HG03575 (cell line): ENCODE results near the gene SV2C.

Experiments
- ATAC-seq: cut with Tn5 transposase; IDR thresholded peaks from one replicate; pipeline ENCODE4 v1.9.1; 2021; ENCODE audit not compliant: unreplicated experiment, insufficient number of reproducible peaks, low FRiP score; ENCODE audit errors: extremely low read depth

Gene SV2C

DNA sequence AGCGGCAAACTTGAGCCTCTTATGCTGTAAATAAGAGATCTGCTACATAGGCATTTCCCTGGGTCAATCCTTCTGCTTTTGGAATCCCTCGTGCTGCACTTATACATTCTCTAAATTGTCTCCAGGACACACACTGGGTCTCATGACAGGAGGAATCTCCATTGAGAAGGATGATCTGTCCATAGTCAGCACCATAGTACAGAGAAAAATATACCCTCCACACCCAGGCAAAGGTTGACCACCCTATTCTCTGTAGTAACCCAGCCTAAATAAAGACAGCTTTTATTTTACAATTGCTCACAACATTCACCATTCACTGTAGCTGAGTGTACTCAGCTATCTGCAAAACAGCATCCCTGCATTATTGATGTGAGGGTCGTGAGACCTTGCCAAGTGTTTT lies 111.2 kb downstream of the SV2C start:
- ATAC-seq, result no peak

DNA sequence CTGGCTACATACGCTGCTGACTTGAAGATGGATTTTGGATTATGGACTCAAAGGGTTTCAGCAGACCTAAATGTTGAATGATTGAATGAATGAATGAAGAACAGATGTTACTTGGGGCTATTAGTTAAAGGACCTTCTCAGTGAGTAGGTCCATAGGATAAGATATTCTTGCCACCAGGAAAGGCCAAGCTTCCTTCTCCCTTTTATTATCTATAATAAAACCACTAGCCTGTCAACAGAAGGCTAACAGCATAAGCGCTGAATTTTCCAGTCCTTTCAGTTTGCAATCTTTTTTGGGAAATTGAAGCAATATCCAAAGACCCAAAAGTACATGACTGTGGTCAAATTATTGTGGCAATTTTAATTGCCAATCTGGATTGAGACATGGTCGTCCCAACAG lies 113.3 kb downstream of the SV2C start:
- ATAC-seq, result no peak

DNA sequence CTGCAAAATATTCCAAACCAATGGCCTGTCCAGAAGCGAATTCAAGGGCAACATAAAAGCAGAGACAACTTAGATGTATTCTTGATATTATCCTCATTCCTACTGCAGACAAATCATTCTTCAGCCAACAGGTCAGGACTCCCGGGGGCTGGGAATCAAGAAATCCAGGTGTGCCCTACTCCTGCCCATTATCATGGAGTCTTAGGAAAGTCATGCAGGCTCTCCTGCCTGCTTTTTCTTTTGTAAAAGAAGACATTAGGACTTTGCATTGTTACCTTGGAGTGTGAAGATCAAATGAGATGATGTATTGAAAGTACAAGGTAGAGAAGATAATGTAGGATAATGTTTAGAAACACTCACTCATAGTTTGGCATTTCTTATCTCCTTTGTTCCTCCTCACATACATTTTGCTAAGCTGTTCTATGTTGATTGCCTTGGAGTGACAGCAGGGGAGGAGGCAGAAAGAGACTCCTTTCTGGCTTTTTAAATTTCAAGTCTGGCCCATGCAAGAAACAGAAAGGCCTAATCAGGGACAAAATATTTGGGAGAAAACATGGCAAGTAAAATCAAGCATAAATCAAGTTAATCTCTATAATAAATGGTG lies 113.8 kb downstream of the SV2C start:
- no peak for ATAC-seq

DNA sequence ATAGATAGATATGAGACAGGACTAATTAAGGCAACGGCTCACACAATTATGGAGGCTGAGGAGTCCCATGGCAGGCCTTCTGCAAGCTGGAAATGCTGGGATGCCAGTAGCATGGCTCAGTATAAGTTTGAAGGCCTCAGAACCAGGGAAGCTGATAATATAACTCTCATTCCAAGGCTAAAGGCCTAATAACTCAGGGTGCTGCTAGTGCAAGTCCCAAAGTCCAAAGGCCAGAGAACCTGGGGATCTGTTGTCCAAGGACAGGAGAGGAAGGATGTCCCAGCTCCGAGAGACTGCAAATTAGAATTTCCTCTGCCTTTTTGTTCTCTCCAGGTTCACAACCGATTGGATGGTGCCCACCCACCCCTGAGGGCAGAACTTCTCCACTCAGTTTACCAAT lies 114.5 kb downstream of the SV2C start:
- ATAC-seq, result no peak

DNA sequence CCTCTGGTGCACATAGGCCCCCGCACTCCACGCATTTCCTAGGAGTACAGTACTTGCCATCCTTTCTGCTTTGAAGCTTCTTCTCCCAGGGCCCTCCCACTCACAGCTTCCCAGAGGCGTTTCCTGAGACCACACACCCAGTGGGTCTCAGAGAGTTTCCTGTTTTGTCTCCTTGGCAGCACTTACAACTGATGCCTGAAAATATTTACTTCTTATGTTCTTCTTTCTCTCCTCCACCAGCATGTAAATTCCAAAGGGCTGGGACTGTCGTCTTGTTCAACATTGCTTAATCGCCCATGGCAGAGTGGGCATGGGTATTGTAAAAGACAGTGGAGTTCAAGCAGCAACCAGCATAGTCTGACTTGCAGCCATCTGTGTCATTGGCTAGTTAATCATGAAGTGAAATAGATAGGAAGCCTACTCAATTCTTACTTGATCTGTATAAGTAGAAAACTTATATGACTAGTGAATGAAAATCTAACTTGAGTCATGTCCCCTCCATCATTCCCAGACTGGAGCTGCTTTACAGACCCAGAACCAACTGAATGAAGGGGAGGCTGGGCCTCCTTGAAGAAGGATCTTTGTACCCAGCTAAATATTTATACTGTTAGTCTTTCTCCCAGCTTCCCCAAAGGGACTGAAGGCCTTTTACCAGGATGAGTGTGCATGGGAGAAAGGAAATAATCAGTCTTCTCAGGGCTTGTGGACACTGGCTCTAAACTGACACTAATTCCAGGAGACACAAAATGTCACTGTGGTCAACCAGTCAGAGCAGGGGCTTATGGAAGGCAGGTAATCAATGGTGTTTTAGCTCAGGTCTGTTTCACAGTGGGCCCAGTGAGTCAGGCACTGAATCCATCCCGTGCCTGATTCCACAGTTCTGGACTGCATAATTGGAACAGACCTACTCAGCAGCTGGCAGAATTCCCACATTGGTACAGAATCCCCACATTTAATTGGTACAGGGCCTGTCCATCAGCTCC lies 116.4 kb downstream of the SV2C start:
- ATAC-seq, result no peak

DNA sequence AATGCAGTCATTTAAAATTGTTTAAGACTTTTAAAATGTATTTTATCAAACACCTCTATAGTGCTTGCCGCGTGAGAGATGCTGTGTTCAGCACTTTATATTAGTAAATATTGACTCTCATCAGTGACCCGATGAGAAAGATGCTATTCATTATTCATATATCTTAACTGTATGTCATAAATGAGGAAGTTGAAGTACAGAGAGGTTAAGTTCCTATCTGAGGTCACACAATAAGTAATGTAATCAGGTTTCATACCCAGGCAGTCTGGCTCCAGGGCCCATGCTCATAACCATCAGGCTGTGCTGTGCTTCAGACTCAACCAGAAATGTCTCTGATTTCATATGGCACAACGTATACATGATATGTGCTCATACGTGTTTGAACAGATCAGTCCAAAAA lies 119.0 kb downstream of the SV2C start:
- no peak for ATAC-seq

DNA sequence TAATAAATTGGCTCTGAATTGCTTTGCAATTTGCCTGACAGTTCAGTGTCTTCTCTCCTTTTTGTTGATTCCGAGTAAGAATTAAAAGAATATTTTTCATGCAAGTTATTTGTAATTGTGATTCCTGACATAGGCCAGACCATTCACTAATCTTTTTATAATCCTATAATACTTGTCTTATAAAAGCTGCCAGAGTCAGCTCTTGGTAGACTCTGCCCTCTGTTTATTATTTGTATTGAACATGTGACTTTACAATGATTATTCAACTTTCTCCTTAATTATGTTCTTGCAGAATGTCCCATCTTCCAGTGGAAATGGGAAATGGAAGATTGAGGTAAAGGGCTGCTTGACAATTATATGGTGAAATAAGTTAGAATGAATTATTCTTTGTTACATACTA lies 121.0 kb downstream of the SV2C start:
- ATAC-seq, result no peak

DNA sequence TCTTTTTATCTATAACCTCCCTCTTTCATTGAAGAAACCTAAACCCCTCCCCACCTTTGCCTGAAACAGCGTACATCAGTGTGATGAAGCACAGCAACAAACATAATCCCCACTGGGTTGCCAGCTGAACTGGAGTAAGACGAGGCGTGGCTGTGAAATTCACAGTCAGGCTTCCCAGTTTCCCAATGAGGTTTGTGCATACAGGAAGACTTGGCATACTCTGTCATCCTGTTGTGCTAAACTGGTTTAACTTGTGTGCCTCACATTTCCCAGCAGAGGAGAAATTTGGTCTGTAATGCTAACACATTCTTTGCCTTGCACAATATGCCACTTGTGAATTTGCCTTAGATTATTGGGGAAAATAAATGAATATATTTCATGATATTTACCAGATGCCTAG lies 121.5 kb downstream of the SV2C start:
- ATAC-seq, result no peak

DNA sequence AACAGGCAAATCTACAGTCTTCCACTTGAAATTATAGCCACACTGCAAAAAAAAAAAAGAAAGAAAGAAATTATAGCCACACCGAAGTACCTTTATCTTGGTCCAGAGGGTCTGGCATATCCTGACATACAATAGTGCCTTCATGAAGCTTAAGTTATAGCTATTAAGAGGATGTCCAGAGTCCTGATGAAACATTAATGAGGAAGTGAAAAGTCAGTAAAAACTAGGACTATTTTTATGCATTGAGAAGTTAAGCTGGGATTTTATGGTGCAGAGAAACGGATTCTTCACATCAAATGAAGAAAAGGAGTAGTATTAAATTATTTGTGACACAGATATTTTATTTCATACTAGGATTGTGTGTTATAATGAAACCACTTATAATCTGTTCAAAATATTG lies 123.9 kb downstream of the SV2C start:
- ATAC-seq, result no peak

DNA sequence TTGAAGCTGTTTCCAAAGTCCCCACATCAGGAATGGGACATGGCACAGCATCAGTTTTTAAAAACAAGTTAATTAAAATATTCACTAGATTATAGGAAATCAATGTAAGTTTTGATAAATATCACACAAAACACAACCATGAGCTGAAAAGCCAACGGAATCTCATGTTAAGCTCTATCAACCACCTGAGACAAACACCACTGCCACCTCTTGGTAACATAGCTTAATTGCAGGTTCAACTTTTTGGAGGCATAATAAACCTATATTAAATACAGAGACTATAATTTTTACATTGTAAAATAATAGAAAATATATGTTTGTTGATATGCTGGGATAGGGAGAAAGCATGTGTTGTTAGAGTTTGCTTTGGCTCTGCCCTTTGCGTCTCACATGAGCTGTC lies 126.1 kb downstream of the SV2C start:
- ATAC-seq, result no peak

DNA sequence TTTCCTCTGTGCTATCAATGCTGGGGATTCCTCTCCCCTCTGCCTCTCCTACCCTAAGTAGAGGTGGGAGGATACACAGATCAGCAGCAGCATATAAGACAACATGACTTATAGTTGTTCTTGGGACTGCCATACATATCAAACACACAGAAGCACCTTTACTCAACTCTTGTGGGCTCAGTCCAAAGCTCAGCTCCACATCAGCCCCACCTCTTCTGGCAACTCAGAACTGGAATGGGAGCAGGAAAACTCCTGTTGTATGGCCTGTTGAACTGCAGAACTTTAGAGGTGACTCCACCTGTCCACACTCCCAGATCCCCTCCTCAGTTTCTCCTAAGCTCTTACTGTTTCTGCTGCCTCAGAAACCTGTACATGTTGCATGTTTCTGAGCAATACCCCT lies 127.8 kb downstream of the SV2C start:
- no peak for ATAC-seq

DNA sequence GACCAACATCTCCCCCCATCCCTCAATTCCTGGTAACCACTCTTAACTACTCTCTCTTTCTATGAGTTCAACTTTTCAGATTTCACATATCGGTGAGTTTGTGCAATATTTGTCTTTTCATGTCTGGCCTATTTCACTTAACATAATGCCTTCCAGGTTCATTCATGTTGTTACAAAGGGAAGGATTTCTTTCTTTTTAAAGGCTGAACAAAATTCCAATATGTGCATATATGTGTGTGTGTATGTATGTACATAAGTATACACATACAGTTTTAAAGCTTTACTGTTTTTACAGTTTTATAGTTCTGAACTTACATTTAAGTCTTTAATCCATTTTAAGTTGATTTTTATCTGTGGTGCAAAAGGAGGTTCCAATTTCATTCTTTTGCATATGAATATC lies 130.7 kb downstream of the SV2C start:
- ATAC-seq, result no peak

DNA sequence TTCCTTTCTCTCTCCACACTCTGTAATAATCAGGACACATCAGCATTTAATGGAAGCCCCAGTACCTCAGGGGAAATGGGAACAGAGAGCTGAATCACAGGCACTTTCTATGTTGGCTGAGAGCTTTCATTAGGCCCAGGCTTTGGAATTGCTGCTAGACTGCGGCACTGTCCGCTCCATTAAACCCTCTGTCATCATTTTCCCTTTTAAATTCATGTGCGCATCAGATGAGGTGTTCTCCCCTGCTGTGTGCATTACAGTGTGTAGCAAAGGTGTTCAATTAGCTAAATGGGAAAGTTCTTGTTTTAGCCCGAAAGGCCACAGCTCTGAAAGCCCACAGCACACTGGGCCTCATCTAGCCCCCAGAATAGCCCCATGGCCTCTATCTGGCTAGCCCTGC lies 133.6 kb downstream of the SV2C start:
- ATAC-seq, result no peak

DNA sequence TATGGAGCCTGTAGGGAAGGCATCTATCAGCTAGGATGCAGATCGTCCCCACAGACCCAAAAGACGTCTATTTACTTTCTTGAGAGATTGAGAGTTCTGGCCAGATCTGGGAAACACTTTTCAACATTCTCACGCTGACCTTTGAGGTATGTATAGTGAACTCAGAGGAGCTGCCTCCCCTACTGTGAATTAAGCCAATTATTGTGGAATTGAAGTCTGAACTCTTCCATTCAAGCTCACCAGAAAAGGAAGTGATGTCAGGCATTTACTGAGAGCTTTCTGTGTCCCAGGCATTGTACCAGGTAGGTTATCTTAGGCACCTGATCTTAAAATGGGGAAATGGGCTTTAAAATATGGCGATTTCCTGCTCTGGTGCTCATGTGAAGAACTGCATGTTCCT lies 136.5 kb downstream of the SV2C start:
- no peak for ATAC-seq

DNA sequence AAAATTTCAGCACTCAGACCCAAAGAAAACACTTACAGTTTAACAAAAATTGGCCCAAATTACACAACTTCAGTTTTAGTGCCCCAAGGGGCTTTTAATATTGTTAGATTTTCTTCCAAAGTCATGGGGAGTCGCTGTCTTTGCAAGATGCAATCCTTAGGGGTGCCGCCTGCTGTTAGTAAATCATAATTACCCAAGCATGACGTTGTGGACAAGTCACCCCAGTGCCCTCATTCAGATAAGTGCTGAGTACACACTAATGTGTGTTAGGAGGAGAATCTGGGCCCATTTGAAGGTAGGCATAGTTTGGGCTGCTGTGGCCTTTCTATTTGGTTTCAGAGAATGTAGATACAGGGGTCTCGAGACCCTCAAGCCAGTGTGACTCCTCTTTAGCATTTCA lies 138.1 kb downstream of the SV2C start:
- no peak for ATAC-seq

DNA sequence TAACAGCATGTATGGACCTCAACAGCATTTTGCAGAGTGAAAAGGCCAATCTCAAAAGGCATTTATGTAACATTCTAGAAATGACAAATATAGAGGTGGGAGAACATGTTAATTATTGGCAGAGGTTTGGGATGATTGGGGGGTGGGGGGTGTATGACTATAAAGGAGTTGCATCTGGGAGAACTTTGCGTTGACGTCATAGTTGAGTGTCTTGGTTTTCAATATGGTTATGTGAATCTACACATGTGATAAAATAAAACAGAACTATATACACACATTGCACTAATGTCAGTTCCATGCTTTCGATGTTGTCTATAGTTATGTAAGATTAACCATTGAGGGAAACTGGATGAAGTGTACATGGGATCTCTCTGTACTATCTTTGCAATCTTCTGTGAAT lies 139.1 kb downstream of the SV2C start:
- ATAC-seq, result no peak

DNA sequence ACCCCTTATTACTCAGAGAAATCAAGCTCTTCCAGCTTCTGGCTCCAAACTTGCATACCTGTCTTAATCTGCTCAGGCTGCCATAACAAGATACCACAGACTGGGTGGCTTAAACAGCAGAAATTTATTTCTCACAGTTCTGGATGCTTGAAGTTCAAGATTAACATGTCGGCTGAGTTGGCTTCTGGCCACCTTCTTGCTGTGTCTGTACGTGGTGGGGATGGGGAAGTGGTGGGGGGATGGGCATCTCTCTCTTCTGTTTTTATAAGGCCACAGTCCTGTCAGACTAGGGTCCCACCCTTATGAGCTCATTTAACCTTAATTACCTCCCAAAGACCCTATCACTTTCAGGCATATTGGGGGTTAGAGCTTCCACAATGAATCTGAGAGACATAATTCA lies 140.5 kb downstream of the SV2C start:
- ATAC-seq, result no peak

DNA sequence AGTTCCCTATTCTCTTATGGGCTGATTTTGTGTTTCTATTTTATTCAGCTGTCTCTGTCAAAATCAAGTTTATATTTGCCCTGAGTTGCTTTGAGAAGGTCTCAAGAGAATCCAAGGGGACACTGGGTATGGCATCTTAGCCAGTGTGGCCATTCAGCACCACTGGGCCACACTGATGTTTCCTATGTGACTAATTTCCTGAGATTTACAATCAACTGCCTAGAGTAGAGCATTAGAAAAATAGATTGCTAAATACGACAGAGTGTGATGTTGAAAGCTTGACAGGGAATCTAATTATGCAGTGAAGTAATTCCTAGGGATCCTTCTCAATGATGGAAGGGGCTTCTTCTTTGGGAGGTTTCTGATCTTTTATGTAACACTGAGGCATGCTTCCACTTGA lies 141.7 kb downstream of the SV2C start:
- no peak for ATAC-seq

DNA sequence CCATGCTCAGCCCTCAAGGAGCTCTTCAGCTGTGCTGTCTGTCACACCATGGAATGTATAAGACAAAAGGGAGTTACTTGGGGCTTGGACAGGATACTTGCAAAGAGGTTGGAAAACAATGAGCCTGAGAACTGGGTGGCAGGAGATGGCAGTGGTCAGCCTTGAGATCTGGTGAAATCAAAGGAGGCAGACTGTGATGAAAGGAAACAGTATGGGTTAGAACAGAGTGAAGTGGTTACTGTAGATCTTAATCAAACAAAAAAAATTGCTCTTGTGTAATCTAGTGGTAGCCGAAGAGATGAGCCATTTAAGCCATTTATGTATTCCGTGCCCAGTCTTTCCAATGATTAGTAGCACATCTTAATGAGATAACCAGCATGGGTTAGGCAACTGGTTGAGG lies 142.2 kb downstream of the SV2C start:
- ATAC-seq, result no peak

DNA sequence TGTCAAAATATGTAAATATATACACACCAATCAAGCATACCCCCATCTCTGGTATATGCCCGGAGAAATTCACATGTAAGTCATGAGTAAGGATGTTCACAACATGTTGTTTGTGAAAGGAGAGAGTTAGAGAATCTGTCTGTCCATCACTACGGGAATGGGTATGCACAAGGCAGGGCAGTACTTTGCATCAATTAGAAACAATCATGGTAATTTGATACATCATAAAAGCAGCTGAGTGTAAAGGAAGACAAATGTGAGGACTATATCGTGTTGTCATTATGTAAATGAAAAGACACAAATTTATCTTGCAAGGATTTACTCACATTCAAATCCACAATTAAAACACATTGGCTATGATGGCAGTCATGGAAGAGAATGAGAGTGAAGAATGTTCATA lies 146.7 kb downstream of the SV2C start:
- ATAC-seq, result no peak
